Measurements from ENCODE around the gene SPACA4.

The SPACA4 gene

GRCh38 chr19:48635966-48636858 lies 29.7 kb downstream of the SPACA4 start:
- DNase-seq: peak in 1 of 2 experiments; percentile 42

- peak; percentile 60 to 84 for DNase-seq
These were observed 30.4 kb downstream of the SPACA4 start, which contains the start of gene DBP for GRCh38 chr19:48636859-48637448. TSS of gene DBP (minus strand) at chr19:48637379. CDS start at chr19:48636994, 385 bp downstream.

- peak; percentile 100 for DNase-seq
These were observed 31.0 kb downstream of the SPACA4 start for GRCh38 chr19:48637449-48637947.

- DNase-seq: peak; percentile 87 to 92
These were observed 31.6 kb downstream of the SPACA4 start for GRCh38 chr19:48637948-48638830.

GRCh38 chr19:48638831-48639381 lies 32.4 kb downstream of the SPACA4 start:
- DNase-seq: no peak

GRCh38 chr19:48639483-48640375 lies 33.2 kb downstream of the SPACA4 start:
- no peak for DNase-seq

- DNase-seq: no peak
These were observed 35.3 kb downstream of the SPACA4 start for GRCh38 chr19:48641850-48642249.

GRCh38 chr19:48642862-48643261 lies 36.3 kb downstream of the SPACA4 start:
- DNase-seq: no peak

- DNase-seq: no peak
These were observed 37.8 kb downstream of the SPACA4 start for GRCh38 chr19:48644355-48644754.

GRCh38 chr19:48644839-48645619 lies 38.5 kb downstream of the SPACA4 start:
- DNase-seq: peak; percentile 82 to 89

- DNase-seq: peak in 1 of 2 experiments; percentile 72
These were observed 39.1 kb downstream of the SPACA4 start for GRCh38 chr19:48645620-48646000.

GRCh38 chr19:48646001-48646721 lies 39.6 kb downstream of the SPACA4 start, which contains the start of gene CA11:
TSS of gene CA11 (minus strand) at chr19:48646187. CDS start at chr19:48645632, 555 bp downstream.
- DNase-seq: peak; percentile 95 to 96

GRCh38 chr19:48646722-48647216 lies 40.2 kb downstream of the SPACA4 start:
- DNase-seq: no peak

- peak; percentile 15 to 56 for DNase-seq
These were observed 41.6 kb downstream of the SPACA4 start for GRCh38 chr19:48648134-48648533.

GRCh38 chr19:48650974-48651682 lies 44.6 kb downstream of the SPACA4 start:
- DNase-seq: no peak

- DNase-seq: no peak
These were observed 45.1 kb downstream of the SPACA4 start for GRCh38 chr19:48651683-48652048.

GRCh38 chr19:48654299-48655059 lies 47.9 kb downstream of the SPACA4 start:
- peak; percentile 99 to 100 for DNase-seq

- no peak for DNase-seq
These were observed 50.4 kb downstream of the SPACA4 start for GRCh38 chr19:48656840-48657474.

Data from NCI-H524 (cell line).